AG09309 (cell line): Measurements from ENCODE around the gene HIPK1.

Experiments used
- DNase-seq: peaks from one replicate; pipeline ENCODE4 v3.0.0-alpha.2; 2010; ENCODE audit warnings: low read depth
- H3K4me3 ChIP-seq: 2 replicates; pipeline ENCODE4 v1.5.1; 2011; ENCODE audit warnings: mild to moderate bottlenecking, low read depth, low read length, moderate library complexity; ENCODE audit not compliant: control insufficient read depth
- TF ChIP-seq, protein P1 (sequence below): IDR thresholded peaks from 2 replicates; pipeline ENCODE4 v1.5.1; 2011; ENCODE audit warnings: mild to moderate bottlenecking, low read depth, low read length, inconsistent platforms; ENCODE audit not compliant: insufficient read depth, control insufficient read depth; ENCODE audit errors: missing control alignments

HIPK1 gene

DNA sequence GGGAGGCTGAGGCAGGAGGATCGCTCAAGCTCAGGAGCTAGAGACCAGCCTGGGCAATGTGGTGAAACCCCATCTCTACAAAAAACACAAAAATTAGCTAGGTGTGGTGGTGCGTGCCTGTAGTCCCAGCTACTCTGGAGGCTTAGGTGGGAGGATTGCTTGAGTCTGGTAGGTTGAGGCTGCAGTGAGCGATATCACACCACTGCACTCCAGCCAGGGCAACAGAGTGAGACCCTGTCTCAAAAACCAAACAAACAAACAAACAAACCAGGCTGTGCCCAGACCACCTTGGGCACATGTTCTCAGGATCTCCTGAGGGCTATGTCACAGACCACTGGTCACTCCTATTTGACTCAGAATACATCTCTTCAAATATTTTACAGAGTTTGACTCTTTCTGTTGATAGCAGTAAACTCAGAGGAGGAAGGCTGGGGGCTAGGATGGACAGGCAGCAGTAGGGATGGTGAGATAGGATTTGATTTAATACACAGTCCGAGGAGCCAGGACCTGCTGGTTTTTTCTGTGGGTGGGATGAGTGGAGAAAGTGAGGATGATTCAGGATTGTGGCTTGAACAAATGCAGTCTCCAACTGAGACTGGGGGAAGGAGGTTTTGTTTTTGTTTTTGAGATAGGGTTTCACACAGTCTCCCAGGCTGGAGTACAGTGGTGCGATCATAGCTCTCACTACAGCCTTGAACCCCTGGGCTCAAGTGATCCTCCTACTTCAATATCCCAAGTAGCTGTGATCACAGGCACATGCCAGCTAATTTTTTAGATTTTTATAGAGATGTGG lies 96.7 kb downstream of the HIPK1 start:
- TF ChIP-seq, protein P1, sequence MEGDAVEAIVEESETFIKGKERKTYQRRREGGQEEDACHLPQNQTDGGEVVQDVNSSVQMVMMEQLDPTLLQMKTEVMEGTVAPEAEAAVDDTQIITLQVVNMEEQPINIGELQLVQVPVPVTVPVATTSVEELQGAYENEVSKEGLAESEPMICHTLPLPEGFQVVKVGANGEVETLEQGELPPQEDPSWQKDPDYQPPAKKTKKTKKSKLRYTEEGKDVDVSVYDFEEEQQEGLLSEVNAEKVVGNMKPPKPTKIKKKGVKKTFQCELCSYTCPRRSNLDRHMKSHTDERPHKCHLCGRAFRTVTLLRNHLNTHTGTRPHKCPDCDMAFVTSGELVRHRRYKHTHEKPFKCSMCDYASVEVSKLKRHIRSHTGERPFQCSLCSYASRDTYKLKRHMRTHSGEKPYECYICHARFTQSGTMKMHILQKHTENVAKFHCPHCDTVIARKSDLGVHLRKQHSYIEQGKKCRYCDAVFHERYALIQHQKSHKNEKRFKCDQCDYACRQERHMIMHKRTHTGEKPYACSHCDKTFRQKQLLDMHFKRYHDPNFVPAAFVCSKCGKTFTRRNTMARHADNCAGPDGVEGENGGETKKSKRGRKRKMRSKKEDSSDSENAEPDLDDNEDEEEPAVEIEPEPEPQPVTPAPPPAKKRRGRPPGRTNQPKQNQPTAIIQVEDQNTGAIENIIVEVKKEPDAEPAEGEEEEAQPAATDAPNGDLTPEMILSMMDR, result no peak
- DNase-seq, result no peak
- no peak overlapping the region for H3K4me3 ChIP-seq

DNA sequence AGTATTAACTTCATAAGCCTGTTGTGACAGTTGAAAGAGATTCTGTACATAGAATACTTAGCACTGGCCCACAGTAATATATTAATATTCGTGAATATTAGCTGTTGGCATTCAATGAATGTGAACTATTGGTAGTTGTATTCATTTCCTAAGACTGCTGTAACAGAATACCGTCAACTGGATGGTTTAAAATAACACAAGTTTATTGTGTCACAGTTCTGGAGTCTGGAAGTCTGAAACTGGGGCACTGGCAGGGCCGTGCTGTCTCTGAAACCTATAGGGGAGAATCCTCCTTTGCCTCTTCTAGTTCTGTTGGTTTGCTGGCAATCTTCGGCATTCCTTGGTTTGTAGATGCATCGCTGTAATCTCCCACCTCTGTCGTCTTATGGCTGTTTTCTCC lies 97.7 kb downstream of the HIPK1 start:
- H3K4me3 ChIP-seq, result no peak overlapping the region
- DNase-seq, result no peak
- TF ChIP-seq, protein P1, result no peak
